ENCODE data around the gene GLDC.

DNA sequence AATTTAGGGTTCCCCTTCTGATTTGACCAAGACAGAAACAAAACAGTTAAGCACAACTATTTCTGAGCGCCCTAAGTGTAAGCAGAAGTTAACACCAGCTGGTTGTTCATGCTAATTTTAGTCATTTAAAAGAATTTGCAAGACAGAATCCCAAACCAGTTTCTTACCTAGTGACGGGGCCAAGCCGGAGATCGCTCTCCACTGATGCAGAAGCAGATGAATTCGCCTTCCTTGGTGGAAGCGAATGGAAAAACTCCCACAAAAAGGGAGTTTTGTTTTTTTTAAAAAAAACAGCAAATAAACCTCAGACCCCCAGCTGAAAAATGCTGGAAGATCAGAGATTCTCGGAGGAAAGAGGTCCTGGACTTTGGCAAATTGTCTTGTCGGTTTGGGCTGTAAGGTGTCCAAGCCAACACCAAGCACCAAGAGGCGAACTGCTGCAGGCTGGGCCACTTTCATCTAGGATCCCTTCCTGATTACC is 47.4 kb upstream of the GLDC start:
- TF ChIP-seq, protein P1, sequence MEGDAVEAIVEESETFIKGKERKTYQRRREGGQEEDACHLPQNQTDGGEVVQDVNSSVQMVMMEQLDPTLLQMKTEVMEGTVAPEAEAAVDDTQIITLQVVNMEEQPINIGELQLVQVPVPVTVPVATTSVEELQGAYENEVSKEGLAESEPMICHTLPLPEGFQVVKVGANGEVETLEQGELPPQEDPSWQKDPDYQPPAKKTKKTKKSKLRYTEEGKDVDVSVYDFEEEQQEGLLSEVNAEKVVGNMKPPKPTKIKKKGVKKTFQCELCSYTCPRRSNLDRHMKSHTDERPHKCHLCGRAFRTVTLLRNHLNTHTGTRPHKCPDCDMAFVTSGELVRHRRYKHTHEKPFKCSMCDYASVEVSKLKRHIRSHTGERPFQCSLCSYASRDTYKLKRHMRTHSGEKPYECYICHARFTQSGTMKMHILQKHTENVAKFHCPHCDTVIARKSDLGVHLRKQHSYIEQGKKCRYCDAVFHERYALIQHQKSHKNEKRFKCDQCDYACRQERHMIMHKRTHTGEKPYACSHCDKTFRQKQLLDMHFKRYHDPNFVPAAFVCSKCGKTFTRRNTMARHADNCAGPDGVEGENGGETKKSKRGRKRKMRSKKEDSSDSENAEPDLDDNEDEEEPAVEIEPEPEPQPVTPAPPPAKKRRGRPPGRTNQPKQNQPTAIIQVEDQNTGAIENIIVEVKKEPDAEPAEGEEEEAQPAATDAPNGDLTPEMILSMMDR (IDR thresholded peaks at IDR 0.05 in 2 of 3, conservative IDR thresholded peaks at IDR 0.05 in 1 of 3; ENCODE audit: control insufficient read depth in 2 of 3, extremely low read depth in 1 of 3, insufficient read depth in 1 of 3, low read depth in 3 of 3, low read length in 3 of 3) = no peak
- no peak for TF ChIP-seq CHD1 (IDR thresholded peaks at IDR 0.05; ENCODE audit: low read depth, low read length)
- TF ChIP-seq POLR2A (IDR thresholded peaks at IDR 0.05; ENCODE audit: low read depth, low read length) = no peak
- no peak for TF ChIP-seq SIN3A (IDR thresholded peaks at IDR 0.05; ENCODE audit: low read depth, low read length)
- TF ChIP-seq EP300 (IDR thresholded peaks at IDR 0.05; ENCODE audit: borderline replicate concordance in 1 of 2, control insufficient read depth in 1 of 2, low read depth in 2 of 2, low read length in 2 of 2) = no peak
- 0 out of 2 replicates have a peak, but pooled peaks have one; percentile 12 for TF ChIP-seq JUNB (IDR thresholded peaks at IDR 0.05)
- TF ChIP-seq, protein P2, sequence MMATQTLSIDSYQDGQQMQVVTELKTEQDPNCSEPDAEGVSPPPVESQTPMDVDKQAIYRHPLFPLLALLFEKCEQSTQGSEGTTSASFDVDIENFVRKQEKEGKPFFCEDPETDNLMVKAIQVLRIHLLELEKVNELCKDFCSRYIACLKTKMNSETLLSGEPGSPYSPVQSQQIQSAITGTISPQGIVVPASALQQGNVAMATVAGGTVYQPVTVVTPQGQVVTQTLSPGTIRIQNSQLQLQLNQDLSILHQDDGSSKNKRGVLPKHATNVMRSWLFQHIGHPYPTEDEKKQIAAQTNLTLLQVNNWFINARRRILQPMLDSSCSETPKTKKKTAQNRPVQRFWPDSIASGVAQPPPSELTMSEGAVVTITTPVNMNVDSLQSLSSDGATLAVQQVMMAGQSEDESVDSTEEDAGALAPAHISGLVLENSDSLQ (IDR thresholded peaks at IDR 0.05) = no peak
- TF ChIP-seq, protein P3, sequence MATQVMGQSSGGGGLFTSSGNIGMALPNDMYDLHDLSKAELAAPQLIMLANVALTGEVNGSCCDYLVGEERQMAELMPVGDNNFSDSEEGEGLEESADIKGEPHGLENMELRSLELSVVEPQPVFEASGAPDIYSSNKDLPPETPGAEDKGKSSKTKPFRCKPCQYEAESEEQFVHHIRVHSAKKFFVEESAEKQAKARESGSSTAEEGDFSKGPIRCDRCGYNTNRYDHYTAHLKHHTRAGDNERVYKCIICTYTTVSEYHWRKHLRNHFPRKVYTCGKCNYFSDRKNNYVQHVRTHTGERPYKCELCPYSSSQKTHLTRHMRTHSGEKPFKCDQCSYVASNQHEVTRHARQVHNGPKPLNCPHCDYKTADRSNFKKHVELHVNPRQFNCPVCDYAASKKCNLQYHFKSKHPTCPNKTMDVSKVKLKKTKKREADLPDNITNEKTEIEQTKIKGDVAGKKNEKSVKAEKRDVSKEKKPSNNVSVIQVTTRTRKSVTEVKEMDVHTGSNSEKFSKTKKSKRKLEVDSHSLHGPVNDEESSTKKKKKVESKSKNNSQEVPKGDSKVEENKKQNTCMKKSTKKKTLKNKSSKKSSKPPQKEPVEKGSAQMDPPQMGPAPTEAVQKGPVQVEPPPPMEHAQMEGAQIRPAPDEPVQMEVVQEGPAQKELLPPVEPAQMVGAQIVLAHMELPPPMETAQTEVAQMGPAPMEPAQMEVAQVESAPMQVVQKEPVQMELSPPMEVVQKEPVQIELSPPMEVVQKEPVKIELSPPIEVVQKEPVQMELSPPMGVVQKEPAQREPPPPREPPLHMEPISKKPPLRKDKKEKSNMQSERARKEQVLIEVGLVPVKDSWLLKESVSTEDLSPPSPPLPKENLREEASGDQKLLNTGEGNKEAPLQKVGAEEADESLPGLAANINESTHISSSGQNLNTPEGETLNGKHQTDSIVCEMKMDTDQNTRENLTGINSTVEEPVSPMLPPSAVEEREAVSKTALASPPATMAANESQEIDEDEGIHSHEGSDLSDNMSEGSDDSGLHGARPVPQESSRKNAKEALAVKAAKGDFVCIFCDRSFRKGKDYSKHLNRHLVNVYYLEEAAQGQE (IDR thresholded peaks at IDR 0.05; ENCODE audit: low read depth, low read length) = no peak
- TF ChIP-seq EGR1 (IDR thresholded peaks at IDR 0.05; ENCODE audit: borderline replicate concordance in 1 of 2, low read depth in 2 of 2, low read length in 2 of 2) = no peak

Measured in GM12878 (cell line).